ENCODE results near the gene WNK2. TPM values are rescaled to one million over a fixed set of nuclear protein-coding genes. Genes with fewer than 3 reads are reported as not detected.

Gene WNK2
- total RNA-seq (ENCODE audit: unreplicated experiment), result 336 TPM
- long read RNA-seq, partial matches to known transcripts, result 3 of 16 reads
- long read RNA-seq, other reads (novel, unspliced or antisense), result 13 of 16 reads

GRCh38 chr9:93183663-93184431 lies at the start of gene WNK2:
TSS of gene WNK2 (plus strand) at chr9:93184139. CDS start at chr9:93184930, 791 bp downstream.
- peak within 1 kb of the TSS; percentile 76 for H3K4me3 Mint-ChIP-seq (ENCODE audit: unreplicated experiment)
- peak within 1 kb of the TSS; percentile 78 for H3K27ac Mint-ChIP-seq (ENCODE audit: unreplicated experiment)
- H3K36me3 Mint-ChIP-seq (ENCODE audit: unreplicated experiment), result no peaks in the 10 kb centered on the region
- H3K9me3 Mint-ChIP-seq (ENCODE audit: unreplicated experiment), result peaks cover 18% of the 10 kb centered on the region
- DNase-seq, result peak; percentile 63
- H3K4me1 Mint-ChIP-seq (ENCODE audit: low read depth, unreplicated experiment), result peaks cover 18% of the 10 kb centered on the region
- H3K27me3 Mint-ChIP-seq (ENCODE audit: unreplicated experiment), result peaks cover 14% of the 10 kb centered on the region
- TF ChIP-seq CTCF (IDR thresholded peaks at IDR 0.05; ENCODE audit: partially characterized antibody, unreplicated experiment), result no peak

- Mint-ChIP-seq H3K27me3 (ENCODE audit: unreplicated experiment) (peaks cover 8% of the 10 kb centered on the region), H3K36me3 (ENCODE audit: unreplicated experiment) (peaks cover 4% of the 10 kb centered on the region), H3K9me3 (ENCODE audit: unreplicated experiment) (peaks cover 15% of the 10 kb centered on the region), H3K4me1 (ENCODE audit: low read depth, unreplicated experiment) (peaks cover 10% of the 10 kb centered on the region), H3K4me3 (ENCODE audit: unreplicated experiment) (peak overlapping the region; percentile 78), H3K27ac (ENCODE audit: unreplicated experiment) (peak overlapping the region; percentile 91)
- no peak for TF ChIP-seq CTCF (IDR thresholded peaks at IDR 0.05; ENCODE audit: partially characterized antibody, unreplicated experiment)
- DNase-seq, result no peak
Measured at GRCh38 chr9:93134740-93135444, 49.0 kb upstream of the WNK2 start.

GRCh38 chr9:93136011-93136440 lies 47.9 kb upstream of the WNK2 start:
- TF ChIP-seq CTCF (IDR thresholded peaks at IDR 0.05; ENCODE audit: partially characterized antibody, unreplicated experiment), result no peak
- peaks cover 8% of the 10 kb centered on the region for H3K27me3 Mint-ChIP-seq (ENCODE audit: unreplicated experiment)
- H3K27ac Mint-ChIP-seq (ENCODE audit: unreplicated experiment), result no peak overlapping the region
- H3K4me1 Mint-ChIP-seq (ENCODE audit: low read depth, unreplicated experiment), result peaks cover 10% of the 10 kb centered on the region
- H3K4me3 Mint-ChIP-seq (ENCODE audit: unreplicated experiment), result no peak overlapping the region
- DNase-seq, result no peak
- peaks cover 4% of the 10 kb centered on the region for H3K36me3 Mint-ChIP-seq (ENCODE audit: unreplicated experiment)
- H3K9me3 Mint-ChIP-seq (ENCODE audit: unreplicated experiment), result peaks cover 15% of the 10 kb centered on the region

- Mint-ChIP-seq H3K27ac (ENCODE audit: unreplicated experiment) (peak overlapping the region; percentile 79), H3K4me1 (ENCODE audit: low read depth, unreplicated experiment) (peaks cover 6% of the 10 kb centered on the region), H3K4me3 (ENCODE audit: unreplicated experiment) (no peak overlapping the region), H3K36me3 (ENCODE audit: unreplicated experiment) (peaks cover 4% of the 10 kb centered on the region), H3K9me3 (ENCODE audit: unreplicated experiment) (peaks cover 15% of the 10 kb centered on the region), H3K27me3 (ENCODE audit: unreplicated experiment) (peaks cover 8% of the 10 kb centered on the region)
- TF ChIP-seq CTCF (IDR thresholded peaks at IDR 0.05; ENCODE audit: partially characterized antibody, unreplicated experiment), result no peak
- no peak for DNase-seq
Measured at GRCh38 chr9:93137362-93137761, 46.6 kb upstream of the WNK2 start.
